Activated T-helper 1 cell treated with anti-CD3 and anti-CD28 coated beads, Interleukin-12 subunit alpha, Interleukin-12 subunit beta, Interleukin-2, Interleukin-4 antibody, amounts not matched to agents 30 ng/mL and 10 ng/mL and 1 ng/mL, durations not matched to agents 14 hours and 24 hours and 36 hours (primary cell): ENCODE data around the gene AP4M1. TPM values are rescaled to one million over a fixed set of nuclear protein-coding genes. Genes with fewer than 3 reads are reported as not detected.

Source experiments
- DNase-seq: peaks from one replicate; pipeline ENCODE4 v3.0.0; 2021; ENCODE audit warnings: low spot score
- H3K27ac Mint-ChIP-seq: one replicate; pipeline ENCODE4 v1.8.0; 2021; ENCODE audit warnings: mild to moderate bottlenecking, mixed read lengths
- H3K27me3 Mint-ChIP-seq: one replicate; pipeline ENCODE4 v1.8.0; 2022; ENCODE audit warnings: mild to moderate bottlenecking, moderate library complexity, mixed read lengths; ENCODE audit not compliant: insufficient read depth
- H3K36me3 Mint-ChIP-seq: one replicate; pipeline ENCODE4 v1.8.0; 2021; ENCODE audit warnings: low read depth, mixed read lengths
- H3K4me1 Mint-ChIP-seq: one replicate; pipeline ENCODE4 v1.8.0; 2021; ENCODE audit warnings: low read depth, mixed read lengths
- H3K4me3 Mint-ChIP-seq: one replicate; pipeline ENCODE4 v1.8.0; 2021; ENCODE audit warnings: mild to moderate bottlenecking, moderate library complexity, mixed read lengths
- H3K9me3 Mint-ChIP-seq: one replicate; pipeline ENCODE4 v1.8.0; 2021; ENCODE audit warnings: mixed read lengths
- intact Hi-C: fragments of 100-400 bp; cut with micrococcal nuclease; formaldehyde crosslinking; loops from one replicate; pipeline ENCODE4 v1.15.1; 2024
- total RNA-seq: library from RNA; stranded (reverse); gene quantifications from 2 replicates; pipeline ENCODE4 v1.2.3, GENCODE V29; 2022

Gene AP4M1
- total RNA-seq, 1 donor from 2014 or later, result 12.3 TPM

DNA sequence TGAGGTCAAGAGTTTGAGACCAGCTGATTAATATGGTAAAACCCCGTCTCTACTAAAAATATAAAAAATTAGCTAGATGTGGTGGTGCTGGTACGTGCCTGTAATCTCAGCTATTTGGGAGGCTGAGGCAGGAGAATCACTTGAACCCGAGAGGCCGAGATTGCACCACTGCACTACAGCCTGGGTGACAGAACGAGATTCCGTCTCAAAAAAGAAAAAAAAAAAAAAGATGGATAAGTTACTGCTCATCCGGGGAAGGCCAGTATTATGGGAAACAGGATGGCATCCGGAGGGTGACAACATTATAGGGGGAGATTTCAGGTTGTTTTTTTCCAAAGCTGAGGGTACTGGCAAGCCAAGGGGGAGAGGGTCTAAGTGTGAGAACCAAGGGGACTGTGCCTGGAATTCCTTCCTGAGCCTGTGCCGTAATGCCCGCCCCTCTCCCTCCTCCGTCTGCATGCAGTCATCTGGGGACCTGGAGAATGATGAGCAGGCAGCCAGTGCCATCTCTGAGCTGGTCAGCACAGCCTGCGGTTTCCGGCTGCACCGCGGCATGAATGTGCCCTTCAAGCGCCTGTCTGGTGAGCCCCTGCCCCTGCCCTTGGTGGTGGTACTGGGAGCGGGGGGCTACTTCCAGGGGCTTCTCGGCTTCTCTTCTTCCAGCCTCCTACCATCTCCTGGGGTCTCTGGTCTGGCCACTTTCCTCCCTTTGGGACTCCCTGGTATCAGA, 51.7 kb downstream of the AP4M1 start:
- intact Hi-C loops, result no loop called here
- Mint-ChIP-seq H3K4me1 (peaks cover 49% of the 10 kb centered on the region), H3K4me3 (no peak overlapping the region), H3K36me3 (peaks cover 38% of the 10 kb centered on the region), H3K9me3 (no peaks in the 10 kb centered on the region), H3K27me3 (no peaks in the 10 kb centered on the region), H3K27ac (peak overlapping the region; percentile 53)
- no peak for DNase-seq

GRCh38 chr7:100153708-100154535, 52.5 kb downstream of the AP4M1 start:
- intact Hi-C loops, result no loop called here
- Mint-ChIP-seq H3K4me3 (no peak overlapping the region), H3K36me3 (peaks cover 38% of the 10 kb centered on the region)

GRCh38 chr7:100154651-100155491, 53.4 kb downstream of the AP4M1 start:
- DNase-seq, result no peak
- Mint-ChIP-seq H3K27me3 (no peaks in the 10 kb centered on the region), H3K36me3 (peaks cover 38% of the 10 kb centered on the region), H3K4me3 (no peak overlapping the region), H3K4me1 (peaks cover 51% of the 10 kb centered on the region), H3K9me3 (no peaks in the 10 kb centered on the region), H3K27ac (no peak overlapping the region)
- intact Hi-C loops, result no loop called here

More at GRCh38 chr7:100153708-100154535, 52.5 kb downstream of the AP4M1 start:
- H3K27me3 Mint-ChIP-seq, result no peaks in the 10 kb centered on the region
- no peak overlapping the region for H3K27ac Mint-ChIP-seq
- no peaks in the 10 kb centered on the region for H3K9me3 Mint-ChIP-seq
- H3K4me1 Mint-ChIP-seq, result peaks cover 45% of the 10 kb centered on the region
- no peak for DNase-seq

GRCh38 chr7:100155553-100156317, 54.3 kb downstream of the AP4M1 start:
- Mint-ChIP-seq H3K4me1 (peaks cover 43% of the 10 kb centered on the region), H3K9me3 (no peaks in the 10 kb centered on the region), H3K27ac (peak overlapping the region; percentile 23), H3K36me3 (peaks cover 34% of the 10 kb centered on the region), H3K4me3 (peak overlapping the region; percentile 19), H3K27me3 (no peaks in the 10 kb centered on the region)
- no peak for DNase-seq
- intact Hi-C loops, result no loop called here

GRCh38 chr7:100156331-100157068, 55.1 kb downstream of the AP4M1 start:
- H3K36me3 Mint-ChIP-seq, result peaks cover 34% of the 10 kb centered on the region
- H3K9me3 Mint-ChIP-seq, result no peaks in the 10 kb centered on the region
- peak overlapping the region; percentile 81 for H3K4me3 Mint-ChIP-seq
- intact Hi-C loops, result no loop called here
- H3K27ac Mint-ChIP-seq, result peak overlapping the region; percentile 67
- H3K27me3 Mint-ChIP-seq, result no peaks in the 10 kb centered on the region
- H3K4me1 Mint-ChIP-seq, result peaks cover 44% of the 10 kb centered on the region
- DNase-seq, result no peak

DNA sequence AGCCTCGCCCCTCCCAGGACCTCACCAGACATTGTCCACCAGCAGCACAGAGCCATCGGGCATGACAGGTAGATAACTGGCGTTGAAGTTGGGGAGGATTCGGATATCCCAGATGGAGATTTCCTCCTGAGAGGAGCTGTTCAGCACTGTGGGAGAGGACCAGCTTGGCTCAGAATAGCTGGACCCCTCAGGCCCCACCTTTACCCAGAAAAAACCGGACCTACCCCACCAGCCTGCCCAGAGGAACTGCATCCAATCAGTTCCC, 55.6 kb downstream of the AP4M1 start:
- peaks cover 47% of the 10 kb centered on the region for H3K4me1 Mint-ChIP-seq
- H3K36me3 Mint-ChIP-seq, result peaks cover 34% of the 10 kb centered on the region
- H3K9me3 Mint-ChIP-seq, result no peaks in the 10 kb centered on the region
- intact Hi-C loops, result no loop called here
- H3K27ac Mint-ChIP-seq, result peak overlapping the region; percentile 67
- H3K4me3 Mint-ChIP-seq, result peak overlapping the region; percentile 81
- H3K27me3 Mint-ChIP-seq, result no peaks in the 10 kb centered on the region
- DNase-seq, result no peak

DNA sequence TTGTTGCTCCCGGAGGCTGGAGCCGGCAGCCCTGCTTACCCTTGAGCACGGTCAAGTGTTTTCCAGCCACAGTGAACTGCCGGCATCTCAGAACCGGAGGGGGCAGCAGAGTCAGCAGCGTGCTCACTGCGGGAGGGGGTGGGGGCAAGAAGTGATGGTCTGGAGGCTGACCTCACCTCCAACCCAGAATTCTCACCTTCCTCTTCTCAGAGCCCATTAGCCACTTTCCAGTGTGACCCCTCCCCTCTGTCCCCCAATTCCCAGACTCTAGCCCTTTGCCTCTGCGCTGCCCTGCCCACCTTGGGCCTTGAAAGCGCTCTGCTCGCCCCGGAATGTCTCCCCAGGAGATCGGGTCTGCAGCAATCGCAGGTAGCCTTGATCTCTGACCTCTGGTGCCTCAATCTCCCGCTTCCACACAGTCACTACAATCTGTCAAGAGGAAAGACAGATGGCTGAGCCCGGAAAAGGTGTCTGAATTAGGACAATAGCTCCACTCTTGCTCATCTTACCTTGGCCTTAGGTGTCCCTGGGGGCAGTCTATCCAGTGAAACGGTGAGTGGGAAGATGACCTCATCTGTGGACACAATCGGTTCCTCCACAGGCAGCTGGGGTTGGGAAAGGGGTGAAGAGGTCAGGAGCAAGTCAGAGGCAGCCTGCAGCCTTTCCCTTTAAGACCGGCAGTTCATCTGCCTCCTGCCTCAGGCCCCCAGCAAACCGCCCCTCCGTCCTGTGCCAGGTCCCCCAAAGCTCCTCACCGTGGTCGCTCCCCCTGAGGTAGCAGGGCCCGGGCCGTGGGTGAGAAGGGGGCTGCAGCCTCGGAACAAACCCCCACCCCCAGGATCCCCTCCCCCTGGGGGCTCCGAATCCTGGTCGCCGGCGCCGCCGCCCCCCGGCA, 56.1 kb downstream of the AP4M1 start:
- peak overlapping the region; percentile 67 for H3K27ac Mint-ChIP-seq
- no peak for DNase-seq
- H3K36me3 Mint-ChIP-seq, result peaks cover 29% of the 10 kb centered on the region
- peaks cover 43% of the 10 kb centered on the region for H3K4me1 Mint-ChIP-seq
- no peaks in the 10 kb centered on the region for H3K9me3 Mint-ChIP-seq
- H3K4me3 Mint-ChIP-seq, result peak overlapping the region; percentile 81
- intact Hi-C loops, result loop anchor here (1.0 to 2.0 kb wide), 4 partner anchors 9 to 115 kb away; partner anchors contain the start of genes GPC2, LAMTOR4 and STAG3
- H3K27me3 Mint-ChIP-seq, result no peaks in the 10 kb centered on the region

Other genes starting within 250 kb of the AP4M1 start
- 0.20 and 0.31 TPM in 2 replicates for gene OR2AE1, start 224.6 kb upstream of the AP4M1 start, total RNA-seq
- 22.1 and 24.1 TPM in 2 replicates for gene TRIM4, start 182.1 kb upstream of the AP4M1 start, total RNA-seq
- gene GJC3, start 172.0 kb upstream of the AP4M1 start, total RNA-seq, result 0.18 and 0.24 TPM in 2 replicates
- not detected in 2 replicates for gene AZGP1, start 125.6 kb upstream of the AP4M1 start, total RNA-seq
- gene ZKSCAN1, start 86.0 kb upstream of the AP4M1 start, total RNA-seq, result 62.5 and 63.1 TPM in 2 replicates
- gene ZSCAN21, start 51.9 kb upstream of the AP4M1 start, total RNA-seq, result 6.8 and 9.8 TPM in 2 replicates
- 24.6 and 26.1 TPM in 2 replicates for gene ZNF3, start 19.9 kb upstream of the AP4M1 start, total RNA-seq
- 101 and 115 TPM in 2 replicates for gene COPS6, start 12.7 kb upstream of the AP4M1 start, total RNA-seq
- 447 and 452 TPM in 2 replicates for gene MCM7, start 246 bp upstream of the AP4M1 start, total RNA-seq
- gene TAF6, start 17.7 kb downstream of the AP4M1 start, total RNA-seq, result 72.9 and 79.2 TPM in 2 replicates
- 19.6 and 21.7 TPM in 2 replicates for gene CNPY4, start 18.0 kb downstream of the AP4M1 start, total RNA-seq
- gene MBLAC1, start 25.3 kb downstream of the AP4M1 start, total RNA-seq, result 4.1 and 5.5 TPM in 2 replicates
- 119 and 133 TPM in 2 replicates for gene LAMTOR4, start 47.3 kb downstream of the AP4M1 start, total RNA-seq
- 43.9 and 44.3 TPM in 2 replicates for gene TRAPPC14, start 57.1 kb downstream of the AP4M1 start, total RNA-seq
- 1.3 and 1.5 TPM in 2 replicates for gene GAL3ST4, start 67.0 kb downstream of the AP4M1 start, total RNA-seq
- gene GPC2, start 75.7 kb downstream of the AP4M1 start, total RNA-seq, result 3.9 and 4.8 TPM in 2 replicates
- 25.0 and 30.6 TPM in 2 replicates for gene STAG3, start 76.3 kb downstream of the AP4M1 start, total RNA-seq
- gene PVRIG, start 118.3 kb downstream of the AP4M1 start, total RNA-seq, result 30.5 and 31.2 TPM in 2 replicates
- not detected in 2 replicates for gene SPDYE3, start 206.1 kb downstream of the AP4M1 start, total RNA-seq